HepG2 (cell line): ENCODE data around the gene NMNAT1. TPM values are rescaled to one million over a fixed set of nuclear protein-coding genes. Genes with fewer than 3 reads are reported as not detected.

ENCODE experiments used
- BHLHE40 ChIP-seq: IDR thresholded peaks from 2 replicates; pipeline ENCODE4 v1.6.1; 2011; ENCODE audit warnings: low read length, improper control_type of control experiment
- DPF2 ChIP-seq: sonication (generic); formaldehyde crosslinking; IDR thresholded peaks from 2 replicates; pipeline ENCODE4 v1.4.0; 2020; ENCODE audit warnings: mild to moderate bottlenecking, low read depth, missing genetic modification reagents, borderline replicate concordance
- E2F5 ChIP-seq: sonication (generic); formaldehyde crosslinking; conservative IDR thresholded peaks from 2 replicates; pipeline ENCODE4 v1.4.0; 2020; ENCODE audit warnings: missing genetic modification reagents
- ELF1 ChIP-seq: sonication (generic); formaldehyde crosslinking; IDR thresholded peaks from 2 replicates; pipeline ENCODE4 v1.4.0; 2020; ENCODE audit warnings: missing genetic modification reagents
- FOXA3 ChIP-seq: IDR thresholded peaks from 2 replicates; pipeline ENCODE4 v1.6.1; 2016; ENCODE audit warnings: missing genetic modification reagents, missing compliant biosample characterization
- HDAC2 ChIP-seq: sonication (generic); formaldehyde crosslinking; IDR thresholded peaks from 2 replicates; pipeline ENCODE4 v1.4.0; 2020; ENCODE audit warnings: missing genetic modification reagents
- HIC2 ChIP-seq: sonication (generic); formaldehyde crosslinking; IDR thresholded peaks from 2 replicates; pipeline ENCODE4 v1.9.0; 2022; ENCODE audit warnings: low read depth, missing genetic modification reagents
- MYNN ChIP-seq: sonication (generic); formaldehyde crosslinking; IDR thresholded peaks from 2 replicates; pipeline ENCODE4 v1.4.0; 2020; ENCODE audit warnings: mild to moderate bottlenecking, low read depth, missing genetic modification reagents
- NFKB2 ChIP-seq: sonication (generic); formaldehyde crosslinking; IDR thresholded peaks from 2 replicates; pipeline ENCODE4 v1.4.0; 2020; ENCODE audit warnings: missing genetic modification reagents, borderline replicate concordance
- POLR2A ChIP-seq, 2 experiments: IDR thresholded peaks; 2 replicates each; pipeline ENCODE4 v1.6.1; 2011; ENCODE audit warnings: low read depth in 2 of 2, low read length in 2 of 2, mild to moderate bottlenecking in 1 of 2, moderate library complexity in 1 of 2; ENCODE audit not compliant: insufficient read depth in 1 of 2
- SALL1 ChIP-seq: sonication (generic); formaldehyde crosslinking; IDR thresholded peaks from 2 replicates; pipeline ENCODE4 v1.8.0; 2022; ENCODE audit warnings: mild to moderate bottlenecking, missing genetic modification reagents
- SIN3A ChIP-seq: IDR thresholded peaks from 2 replicates; pipeline ENCODE4 v1.6.1; 2011; ENCODE audit warnings: low read depth, mild to moderate bottlenecking, control low read depth, low read length, borderline replicate concordance
- SOX5 ChIP-seq: IDR thresholded peaks from 2 replicates; pipeline ENCODE4 v1.6.1; 2016; ENCODE audit warnings: borderline replicate concordance
- TBX2 ChIP-seq: sonication (generic); formaldehyde crosslinking; IDR thresholded peaks from 2 replicates; pipeline ENCODE4 v1.5.0; 2020; ENCODE audit warnings: missing genetic modification reagents, mild to moderate bottlenecking, borderline replicate concordance
- TBX3 ChIP-seq: fragments of 450-650 bp; IDR thresholded peaks from 2 replicates; pipeline ENCODE4 v1.6.1; 2017; ENCODE audit warnings: antibody characterized with exemption, mild to moderate bottlenecking, inconsistent platforms, borderline replicate concordance
- ZFP91 ChIP-seq: sonication (generic); formaldehyde crosslinking; IDR thresholded peaks from 2 replicates; pipeline ENCODE4 v1.9.0; 2022; ENCODE audit warnings: missing genetic modification reagents, mild to moderate bottlenecking, borderline replicate concordance
- ZNF260 ChIP-seq: sonication (generic); formaldehyde crosslinking; IDR thresholded peaks from 2 replicates; pipeline ENCODE4 v1.4.0; 2020; ENCODE audit warnings: missing genetic modification reagents, low read depth, mild to moderate bottlenecking, borderline replicate concordance
- ZNF281 ChIP-seq: sonication (generic); formaldehyde crosslinking; IDR thresholded peaks from 2 replicates; pipeline ENCODE4 v1.4.0; 2020; ENCODE audit warnings: missing genetic modification reagents, borderline replicate concordance
- ZNF564 ChIP-seq: sonication (generic); formaldehyde crosslinking; IDR thresholded peaks from 2 replicates; pipeline ENCODE4 v1.8.1; 2023; ENCODE audit warnings: mild to moderate bottlenecking, missing genetic modification reagents
- ZNF629 ChIP-seq: sonication (generic); formaldehyde crosslinking; conservative IDR thresholded peaks from 2 replicates; pipeline ENCODE4 v1.5.0; 2020; ENCODE audit warnings: missing genetic modification reagents
- polyA plus RNA-seq, 8 experiments: library from polyadenylated mRNA; depleted of rRNA in 3 of 8; stranded (reverse) in 7 of 8; unstranded in 1 of 8; fragments of >200 nt; fragmentation: Illumina TruSeq in 4 of 8; extraction: Trizol in 4 of 8; gene quantifications; 2 replicates each; pipeline versions ENCODE4 v1.2.1 to v1.2.3, GENCODE V29; 2011 to 2016; ENCODE audit warnings: low read depth in 4 of 8, missing spikeins in 1 of 8, mixed read lengths in 1 of 8; ENCODE audit not compliant: insufficient read depth in 1 of 8
- total RNA-seq, 5 experiments: library from RNA; depleted of rRNA; stranded (reverse); fragments of >200 nt; fragmentation: Illumina TruSeq; extraction: Trizol; gene quantifications; 2 replicates each; pipeline ENCODE4 v1.2.3, GENCODE V29; 2016; ENCODE audit warnings: low read depth in 1 of 5

Gene NMNAT1
- total and polyA plus RNA-seq, 2 of the 13 experiments (the other 11 are each of a cell fraction or from before 2014, with no cell fraction given) = 5.6 to 12.2 TPM

GRCh38 chr1:9900142-9901043, 42.9 kb upstream of the NMNAT1 start (continued):
- 0 out of 2 replicates have a peak, but pooled peaks have one; percentile 20 for TF ChIP-seq ZNF629 (CRISPR knock-in tag)
- TF ChIP-seq TBX2 = peak; percentile 62; the same call in 1 of the 2 replicates
- no peak for TF ChIP-seq ZNF281 (CRISPR knock-in tag)
- peak; percentile 65 for TF ChIP-seq HIC2 (CRISPR knock-in tag)
- no peak for TF ChIP-seq ZNF260 (CRISPR knock-in tag)
- peak; percentile 73; the same call in 1 of the 2 replicates for TF ChIP-seq TBX3
- TF ChIP-seq NFKB2 (CRISPR knock-in tag) = 0 out of 2 replicates have a peak, but pooled peaks have one; percentile 35
- TF ChIP-seq ZNF564 = 0 out of 2 replicates have a peak, but pooled peaks have one; percentile 14
- peak; percentile 50 for TF ChIP-seq FOXA3 (CRISPR knock-in tag)
- TF ChIP-seq MYNN (CRISPR knock-in tag) = peak; percentile 9; the same call in 1 of the 2 replicates
- peak; percentile 62; the same call in 1 of the 2 replicates for TF ChIP-seq SALL1 (CRISPR knock-in tag)
- peak; percentile 38; the same call in 1 of the 2 replicates for TF ChIP-seq ELF1 (CRISPR knock-in tag)
- TF ChIP-seq SOX5 = peak; percentile 46; the same call in 1 of the 2 replicates
- peak; percentile 90 for TF ChIP-seq BHLHE40
- peak; percentile 43; the same call in 1 of the 2 replicates for TF ChIP-seq SIN3A
- no peak for TF ChIP-seq E2F5 (CRISPR knock-in tag)
- 0 out of 2 replicates have a peak, but pooled peaks have one; percentile 13 for TF ChIP-seq DPF2
- TF ChIP-seq POLR2A (IDR thresholded peaks at IDR 0.05; ENCODE audit: insufficient read depth in 1 of 2, low read depth in 2 of 2, low read length in 2 of 2) = 0 out of 4 replicates have a peak, but pooled peaks of 1 of the 2 experiments have one; percentile 22
- TF ChIP-seq HDAC2 (CRISPR knock-in tag) = 0 out of 2 replicates have a peak, but pooled peaks have one; percentile 21
- peak; percentile 41; the same call in 1 of the 2 replicates for TF ChIP-seq ZFP91 (CRISPR knock-in tag)
